NCI-H510A (cell line): ENCODE data around the gene TMEM248.
"Not testable (repeated sequence)": the region's sequence is repeated elsewhere in the genome, so short reads cannot be mapped to it uniquely, and the experiment has no call there.

ENCODE experiments used
- DNase-seq: peaks from one replicate; lab custom pipeline; 2025; lab: John Stamatoyannopoulos, UW

Gene TMEM248

GRCh38 chr7:66920769-66921395, at the start of gene TMEM248:
TMEM248 (plus strand) TSS chr7:66921225; CDS start chr7:66941866, 20,641 bp downstream.
- peak; percentile 26 for DNase-seq

- DNase-seq = no peak
These were observed 47.5 kb upstream of the TMEM248 start for GRCh38 chr7:66873476-66873875.

GRCh38 chr7:66877577-66878300, 43.3 kb upstream of the TMEM248 start:
- no peak for DNase-seq

- DNase-seq = not testable (repeated sequence)
These were observed 42.7 kb upstream of the TMEM248 start for GRCh38 chr7:66878301-66878685.

- DNase-seq = no peak
These were observed 41.0 kb upstream of the TMEM248 start for GRCh38 chr7:66880053-66880452.

- not testable (repeated sequence) for DNase-seq
These were observed 40.4 kb upstream of the TMEM248 start for GRCh38 chr7:66880577-66880976.

- DNase-seq = no peak
These were observed 37.3 kb upstream of the TMEM248 start for GRCh38 chr7:66883716-66884115.

GRCh38 chr7:66884556-66884955, 36.5 kb upstream of the TMEM248 start:
- DNase-seq = not testable (repeated sequence)

GRCh38 chr7:66886152-66886551, 34.9 kb upstream of the TMEM248 start:
- no peak for DNase-seq

- not testable (repeated sequence) for DNase-seq
These were observed 32.8 kb upstream of the TMEM248 start for GRCh38 chr7:66888223-66888622.

- no peak for DNase-seq
These were observed 26.5 kb upstream of the TMEM248 start for GRCh38 chr7:66894463-66895080.

- no peak for DNase-seq
These were observed 24.6 kb upstream of the TMEM248 start for GRCh38 chr7:66896441-66896840.

GRCh38 chr7:66899552-66900280, 21.3 kb upstream of the TMEM248 start:
- no peak for DNase-seq

GRCh38 chr7:66901941-66902843, 18.8 kb upstream of the TMEM248 start:
- no peak for DNase-seq

GRCh38 chr7:66902844-66903180, 18.2 kb upstream of the TMEM248 start:
- DNase-seq = no peak

GRCh38 chr7:66903360-66904062, 17.5 kb upstream of the TMEM248 start:
- DNase-seq = no peak

GRCh38 chr7:66904063-66904593, 16.9 kb upstream of the TMEM248 start:
- DNase-seq = no peak

- no peak for DNase-seq
These were observed 15.7 kb upstream of the TMEM248 start for GRCh38 chr7:66905278-66905677.

- DNase-seq = no peak
These were observed 15.3 kb upstream of the TMEM248 start for GRCh38 chr7:66905689-66906088.

- no peak for DNase-seq
These were observed 13.3 kb upstream of the TMEM248 start for GRCh38 chr7:66907731-66908130.

- DNase-seq = not testable (repeated sequence)
These were observed 12.4 kb upstream of the TMEM248 start for GRCh38 chr7:66908598-66908997.
